HEK293 (cell line): Measurements from ENCODE around the gene SPART.

Experiments used
- EGR2 ChIP-seq: fragments of 450-650 bp; formaldehyde crosslinking; IDR thresholded peaks from 2 replicates; pipeline ENCODE4 v1.5.1; 2016; ENCODE audit warnings: low read depth, missing biosample characterization, missing genetic modification characterization
- KLF16 ChIP-seq: fragments of 450-650 bp; formaldehyde crosslinking; IDR thresholded peaks from 2 replicates; pipeline ENCODE4 v1.5.1; 2017; ENCODE audit warnings: missing biosample characterization, missing genetic modification characterization
- OSR2 ChIP-seq: fragments of 450-650 bp; formaldehyde crosslinking; IDR thresholded peaks from 2 replicates; pipeline ENCODE4 v1.5.1; 2016; ENCODE audit warnings: missing biosample characterization, missing genetic modification characterization
- WT1 ChIP-seq: fragments of 450-650 bp; formaldehyde crosslinking; IDR thresholded peaks from 2 replicates; pipeline ENCODE4 v1.5.1; 2016; ENCODE audit warnings: missing biosample characterization, missing genetic modification characterization
- ZBTB17 ChIP-seq: fragments of 450-650 bp; formaldehyde crosslinking; IDR thresholded peaks from 2 replicates; pipeline ENCODE4 v1.5.1; 2016; ENCODE audit warnings: missing biosample characterization, missing genetic modification characterization
- ZNF274 ChIP-seq, 2 experiments: fragments of 200-500 bp in 1 of 2; fragments of 450-650 bp in 1 of 2; sonication (Bioruptor generic) in 1 of 2; formaldehyde crosslinking in 1 of 2; IDR thresholded peaks; 2 replicates each; pipeline versions ENCODE4 v1.5.1 to v1.6.1; 2014 to 2016; ENCODE audit warnings: borderline replicate concordance in 1 of 2, inconsistent platforms in 1 of 2, low read length in 1 of 2, missing biosample characterization in 1 of 2, missing genetic modification characterization in 1 of 2
- ZNF514 ChIP-seq: fragments of 450-650 bp; formaldehyde crosslinking; IDR thresholded peaks from 2 replicates; pipeline ENCODE4 v1.5.1; 2016; ENCODE audit warnings: missing biosample characterization, missing genetic modification characterization
- ZNF747 ChIP-seq: fragments of 450-650 bp; formaldehyde crosslinking; IDR thresholded peaks from 2 replicates; pipeline ENCODE4 v1.5.1; 2016; ENCODE audit warnings: missing biosample characterization, missing genetic modification characterization
- TF ChIP-seq, protein P1 (sequence below): fragments of 450-650 bp; formaldehyde crosslinking; IDR thresholded peaks from 2 replicates; pipeline ENCODE4 v1.5.1; 2017; ENCODE audit warnings: missing biosample characterization, missing genetic modification characterization
- TF ChIP-seq, protein P2 (sequence below): fragments of 450-650 bp; formaldehyde crosslinking; IDR thresholded peaks from 2 replicates; pipeline ENCODE4 v1.5.1; 2016; ENCODE audit warnings: missing biosample characterization, missing genetic modification characterization
- TF ChIP-seq, protein P3 (sequence below): fragments of 450-650 bp; formaldehyde crosslinking; IDR thresholded peaks from 2 replicates; pipeline ENCODE4 v1.5.1; 2016; ENCODE audit warnings: missing biosample characterization, missing genetic modification characterization, low read depth
- TF ChIP-seq, protein P4 (sequence below): fragments of 450-650 bp; formaldehyde crosslinking; IDR thresholded peaks from 2 replicates; pipeline ENCODE4 v1.5.1; 2016; ENCODE audit warnings: missing biosample characterization, missing genetic modification characterization
- TF ChIP-seq, protein P5 (sequence below): fragments of 450-650 bp; formaldehyde crosslinking; IDR thresholded peaks from 2 replicates; pipeline ENCODE4 v1.5.1; 2016; ENCODE audit warnings: missing biosample characterization, missing genetic modification characterization, low read depth

DNA sequence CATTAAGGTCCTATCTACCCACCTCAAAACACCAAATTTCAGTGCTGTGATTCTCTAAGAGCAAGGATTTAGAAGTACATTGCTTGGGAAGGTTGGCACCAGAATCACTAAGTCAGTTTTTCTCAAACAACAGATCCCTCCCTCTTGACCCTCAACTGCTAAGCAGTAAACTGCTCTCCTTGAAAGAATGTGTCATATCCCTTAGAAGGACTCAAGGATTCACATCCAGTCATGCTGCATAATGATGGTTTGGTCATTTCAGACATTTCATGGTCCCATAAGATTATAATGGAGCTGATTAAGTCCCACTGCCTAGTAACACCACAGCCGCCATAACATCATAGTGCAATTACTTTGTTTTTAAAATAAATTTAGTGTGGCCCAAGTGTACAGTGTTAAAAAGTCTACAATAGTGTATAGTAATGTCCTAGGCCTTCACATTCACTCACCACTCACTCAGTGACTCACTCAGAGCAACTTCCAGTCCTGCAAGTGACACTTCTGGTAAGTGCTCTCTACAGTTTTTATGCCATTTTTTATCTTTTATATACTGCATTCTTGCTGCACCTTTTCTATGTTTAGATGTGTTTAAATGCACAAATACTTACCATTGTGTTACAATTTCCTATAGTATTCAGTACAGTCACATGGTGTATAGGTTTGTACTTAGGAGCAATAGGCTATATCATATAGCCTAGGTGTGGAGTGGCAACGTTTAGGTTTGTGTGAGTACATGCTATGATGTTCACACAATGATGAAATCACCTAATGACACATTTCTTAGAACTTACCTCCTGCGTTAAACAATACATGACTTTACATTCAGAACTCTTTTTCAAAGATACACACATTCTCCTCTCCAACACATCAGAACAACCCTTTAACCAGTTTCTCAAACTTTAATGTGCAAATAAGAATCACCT is 32.9 kb downstream of the SPART start:
- TF ChIP-seq OSR2 (tag by site-specific recombination) (no peak), ZBTB17 (no peak), ZNF274 (IDR thresholded peaks at IDR 0.05; ENCODE audit: low read length) (no peak), ZNF274 (tag by site-specific recombination; IDR thresholded peaks at IDR 0.05; ENCODE audit: borderline replicate concordance) (no peak), ZNF747 (tag by site-specific recombination) (no peak), EGR2 (tag by site-specific recombination) (no peak), ZNF514 (tag by site-specific recombination) (no peak), KLF16 (no peak), WT1 (tag by site-specific recombination) (no peak)
- TF ChIP-seq, protein P1, sequence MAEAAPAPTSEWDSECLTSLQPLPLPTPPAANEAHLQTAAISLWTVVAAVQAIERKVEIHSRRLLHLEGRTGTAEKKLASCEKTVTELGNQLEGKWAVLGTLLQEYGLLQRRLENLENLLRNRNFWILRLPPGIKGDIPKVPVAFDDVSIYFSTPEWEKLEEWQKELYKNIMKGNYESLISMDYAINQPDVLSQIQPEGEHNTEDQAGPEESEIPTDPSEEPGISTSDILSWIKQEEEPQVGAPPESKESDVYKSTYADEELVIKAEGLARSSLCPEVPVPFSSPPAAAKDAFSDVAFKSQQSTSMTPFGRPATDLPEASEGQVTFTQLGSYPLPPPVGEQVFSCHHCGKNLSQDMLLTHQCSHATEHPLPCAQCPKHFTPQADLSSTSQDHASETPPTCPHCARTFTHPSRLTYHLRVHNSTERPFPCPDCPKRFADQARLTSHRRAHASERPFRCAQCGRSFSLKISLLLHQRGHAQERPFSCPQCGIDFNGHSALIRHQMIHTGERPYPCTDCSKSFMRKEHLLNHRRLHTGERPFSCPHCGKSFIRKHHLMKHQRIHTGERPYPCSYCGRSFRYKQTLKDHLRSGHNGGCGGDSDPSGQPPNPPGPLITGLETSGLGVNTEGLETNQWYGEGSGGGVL (tag by site-specific recombination), result no peak
- TF ChIP-seq, protein P2, sequence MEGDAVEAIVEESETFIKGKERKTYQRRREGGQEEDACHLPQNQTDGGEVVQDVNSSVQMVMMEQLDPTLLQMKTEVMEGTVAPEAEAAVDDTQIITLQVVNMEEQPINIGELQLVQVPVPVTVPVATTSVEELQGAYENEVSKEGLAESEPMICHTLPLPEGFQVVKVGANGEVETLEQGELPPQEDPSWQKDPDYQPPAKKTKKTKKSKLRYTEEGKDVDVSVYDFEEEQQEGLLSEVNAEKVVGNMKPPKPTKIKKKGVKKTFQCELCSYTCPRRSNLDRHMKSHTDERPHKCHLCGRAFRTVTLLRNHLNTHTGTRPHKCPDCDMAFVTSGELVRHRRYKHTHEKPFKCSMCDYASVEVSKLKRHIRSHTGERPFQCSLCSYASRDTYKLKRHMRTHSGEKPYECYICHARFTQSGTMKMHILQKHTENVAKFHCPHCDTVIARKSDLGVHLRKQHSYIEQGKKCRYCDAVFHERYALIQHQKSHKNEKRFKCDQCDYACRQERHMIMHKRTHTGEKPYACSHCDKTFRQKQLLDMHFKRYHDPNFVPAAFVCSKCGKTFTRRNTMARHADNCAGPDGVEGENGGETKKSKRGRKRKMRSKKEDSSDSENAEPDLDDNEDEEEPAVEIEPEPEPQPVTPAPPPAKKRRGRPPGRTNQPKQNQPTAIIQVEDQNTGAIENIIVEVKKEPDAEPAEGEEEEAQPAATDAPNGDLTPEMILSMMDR (tag by site-specific recombination), result no peak
- TF ChIP-seq, protein P3, sequence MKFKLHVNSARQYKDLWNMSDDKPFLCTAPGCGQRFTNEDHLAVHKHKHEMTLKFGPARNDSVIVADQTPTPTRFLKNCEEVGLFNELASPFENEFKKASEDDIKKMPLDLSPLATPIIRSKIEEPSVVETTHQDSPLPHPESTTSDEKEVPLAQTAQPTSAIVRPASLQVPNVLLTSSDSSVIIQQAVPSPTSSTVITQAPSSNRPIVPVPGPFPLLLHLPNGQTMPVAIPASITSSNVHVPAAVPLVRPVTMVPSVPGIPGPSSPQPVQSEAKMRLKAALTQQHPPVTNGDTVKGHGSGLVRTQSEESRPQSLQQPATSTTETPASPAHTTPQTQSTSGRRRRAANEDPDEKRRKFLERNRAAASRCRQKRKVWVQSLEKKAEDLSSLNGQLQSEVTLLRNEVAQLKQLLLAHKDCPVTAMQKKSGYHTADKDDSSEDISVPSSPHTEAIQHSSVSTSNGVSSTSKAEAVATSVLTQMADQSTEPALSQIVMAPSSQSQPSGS (tag by site-specific recombination), result no peak
- TF ChIP-seq, protein P4, sequence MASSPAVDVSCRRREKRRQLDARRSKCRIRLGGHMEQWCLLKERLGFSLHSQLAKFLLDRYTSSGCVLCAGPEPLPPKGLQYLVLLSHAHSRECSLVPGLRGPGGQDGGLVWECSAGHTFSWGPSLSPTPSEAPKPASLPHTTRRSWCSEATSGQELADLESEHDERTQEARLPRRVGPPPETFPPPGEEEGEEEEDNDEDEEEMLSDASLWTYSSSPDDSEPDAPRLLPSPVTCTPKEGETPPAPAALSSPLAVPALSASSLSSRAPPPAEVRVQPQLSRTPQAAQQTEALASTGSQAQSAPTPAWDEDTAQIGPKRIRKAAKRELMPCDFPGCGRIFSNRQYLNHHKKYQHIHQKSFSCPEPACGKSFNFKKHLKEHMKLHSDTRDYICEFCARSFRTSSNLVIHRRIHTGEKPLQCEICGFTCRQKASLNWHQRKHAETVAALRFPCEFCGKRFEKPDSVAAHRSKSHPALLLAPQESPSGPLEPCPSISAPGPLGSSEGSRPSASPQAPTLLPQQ, result no peak
- TF ChIP-seq, protein P5, sequence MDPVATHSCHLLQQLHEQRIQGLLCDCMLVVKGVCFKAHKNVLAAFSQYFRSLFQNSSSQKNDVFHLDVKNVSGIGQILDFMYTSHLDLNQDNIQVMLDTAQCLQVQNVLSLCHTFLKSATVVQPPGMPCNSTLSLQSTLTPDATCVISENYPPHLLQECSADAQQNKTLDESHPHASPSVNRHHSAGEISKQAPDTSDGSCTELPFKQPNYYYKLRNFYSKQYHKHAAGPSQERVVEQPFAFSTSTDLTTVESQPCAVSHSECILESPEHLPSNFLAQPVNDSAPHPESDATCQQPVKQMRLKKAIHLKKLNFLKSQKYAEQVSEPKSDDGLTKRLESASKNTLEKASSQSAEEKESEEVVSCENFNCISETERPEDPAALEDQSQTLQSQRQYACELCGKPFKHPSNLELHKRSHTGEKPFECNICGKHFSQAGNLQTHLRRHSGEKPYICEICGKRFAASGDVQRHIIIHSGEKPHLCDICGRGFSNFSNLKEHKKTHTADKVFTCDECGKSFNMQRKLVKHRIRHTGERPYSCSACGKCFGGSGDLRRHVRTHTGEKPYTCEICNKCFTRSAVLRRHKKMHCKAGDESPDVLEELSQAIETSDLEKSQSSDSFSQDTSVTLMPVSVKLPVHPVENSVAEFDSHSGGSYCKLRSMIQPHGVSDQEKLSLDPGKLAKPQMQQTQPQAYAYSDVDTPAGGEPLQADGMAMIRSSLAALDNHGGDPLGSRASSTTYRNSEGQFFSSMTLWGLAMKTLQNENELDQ (tag by site-specific recombination), result no peak
